ENCODE results near the gene GPR63.
"Not testable (repeated sequence)": the region's sequence is repeated elsewhere in the genome, so short reads cannot be mapped to it uniquely, and the experiment has no call there.

GPR63 gene

GRCh38 chr6:96837081-96837971 lies at the start of gene GPR63:
GPR63 (minus strand) TSS chr6:96837477; CDS start chr6:96799731, 37,746 bp downstream.
- no peak within 1 kb of the TSS for H3K27ac ChIP-seq
- no peak; the same call in none of the 2 replicates for TF ChIP-seq CTCF (conservative IDR thresholded peaks at IDR 0.05)

- no peak overlapping the region for H3K27ac ChIP-seq
- TF ChIP-seq CTCF (conservative IDR thresholded peaks at IDR 0.05), result no peak
Observed at GRCh38 chr6:96886519-96886918, 49.2 kb upstream of the GPR63 start.

DNA sequence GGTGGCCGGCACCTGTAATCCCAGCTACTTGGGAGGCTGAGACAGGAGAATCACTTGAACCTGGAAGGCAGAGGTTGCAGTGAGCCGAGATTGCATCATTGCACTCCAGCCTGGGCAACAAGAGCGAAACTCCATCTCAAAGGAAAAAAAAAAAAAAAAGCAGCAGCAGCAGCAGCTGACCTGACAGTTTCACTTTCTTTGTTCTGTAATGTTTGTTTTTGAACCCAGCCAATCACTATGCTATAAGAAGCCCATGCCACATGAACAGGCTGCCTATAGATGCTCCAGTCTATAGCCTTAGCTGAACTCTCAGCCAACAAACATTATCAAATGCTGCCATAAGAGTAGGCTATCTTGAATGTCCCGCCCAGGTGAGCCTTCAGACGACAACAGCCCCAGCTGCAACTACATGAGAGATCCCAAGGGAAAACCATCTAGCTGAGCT lies 47.9 kb upstream of the GPR63 start:
- H3K27ac ChIP-seq, result not testable (repeated sequence)

DNA sequence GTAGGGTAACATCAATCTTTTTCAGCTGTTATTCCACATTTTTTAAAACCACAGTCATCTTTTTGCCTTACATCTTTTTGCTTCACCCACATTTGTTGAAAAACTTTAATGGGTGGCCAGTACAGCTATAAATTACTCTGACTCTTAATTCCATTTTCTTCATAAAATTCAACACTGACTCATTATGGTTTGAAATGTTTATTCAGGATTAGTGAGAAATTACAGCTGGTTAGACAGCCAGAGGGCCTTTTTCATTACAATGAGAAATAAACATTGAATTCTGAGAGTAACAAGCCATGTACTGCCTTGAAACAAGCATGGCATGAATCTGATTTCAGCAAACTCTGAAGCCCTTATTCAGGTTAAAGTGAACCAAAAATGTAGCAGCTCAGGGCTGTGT lies 40.9 kb upstream of the GPR63 start:
- TF ChIP-seq CTCF (conservative IDR thresholded peaks at IDR 0.05), result no peak
- H3K27ac ChIP-seq, result no peak overlapping the region

GRCh38 chr6:96876886-96877545 lies 39.7 kb upstream of the GPR63 start:
- H3K27ac ChIP-seq, result no peak overlapping the region
- TF ChIP-seq CTCF (conservative IDR thresholded peaks at IDR 0.05), result no peak

GRCh38 chr6:96872976-96873375 lies 35.7 kb upstream of the GPR63 start:
- H3K27ac ChIP-seq, result no peak overlapping the region
- TF ChIP-seq CTCF (conservative IDR thresholded peaks at IDR 0.05), result no peak

DNA sequence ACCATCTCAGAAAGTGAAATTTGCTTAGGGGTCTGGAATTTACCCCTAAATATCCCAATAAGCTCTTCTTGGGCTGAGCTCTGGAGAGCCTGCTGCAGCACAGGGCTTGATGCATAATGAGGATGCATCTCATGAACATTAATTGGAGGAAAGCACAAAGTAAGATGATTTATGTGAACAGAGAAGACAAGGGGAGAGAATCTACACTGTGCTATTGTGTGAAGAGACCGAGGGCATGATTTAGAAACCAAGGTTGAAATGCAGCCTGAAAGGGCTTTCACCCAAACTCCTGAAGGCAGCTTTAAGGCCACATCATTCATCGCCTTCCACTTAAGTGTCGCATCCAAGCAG lies 27.8 kb upstream of the GPR63 start:
- H3K27ac ChIP-seq, result no peak overlapping the region
- no peak for TF ChIP-seq CTCF (conservative IDR thresholded peaks at IDR 0.05)
